ENCODE results near the gene POP4. TPM values are rescaled to one million over a fixed set of nuclear protein-coding genes. Genes with fewer than 3 reads are reported as not detected.

Gene POP4
- total RNA-seq, 3 donors from 2014 or later, result 160 to 173 (median 168) TPM

DNA sequence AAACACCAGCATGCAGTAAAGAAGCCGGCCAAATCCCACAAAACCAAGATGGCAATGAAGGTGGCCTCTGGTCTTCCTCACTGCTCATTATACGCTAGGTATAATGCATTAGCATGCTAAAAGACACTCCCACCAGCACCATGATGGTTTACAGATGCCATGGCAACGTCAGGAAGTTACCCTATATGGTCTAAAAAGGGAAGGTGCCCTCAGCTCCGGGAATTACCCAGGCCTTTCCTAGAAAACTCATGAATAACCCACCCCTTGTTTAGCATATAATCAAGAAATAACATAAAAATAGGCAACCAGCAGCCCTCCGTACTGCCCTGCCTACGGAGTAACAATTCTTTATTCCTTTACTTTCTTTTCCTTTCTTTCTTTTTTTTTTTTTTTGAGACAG, 38.1 kb downstream of the POP4 start:
- Mint-ChIP-seq H3K4me1 (ENCODE audit: low read depth) (peaks cover 15% of the 10 kb centered on the region), H3K27me3 (ENCODE audit: low read depth) (no peaks in the 10 kb centered on the region), H3K36me3 (ENCODE audit: insufficient read depth) (no peaks in the 10 kb centered on the region), H3K4me3 (no peak overlapping the region), H3K9me3 (no peaks in the 10 kb centered on the region)
- ATAC-seq (no peak), DNase-seq (no peak)

DNA sequence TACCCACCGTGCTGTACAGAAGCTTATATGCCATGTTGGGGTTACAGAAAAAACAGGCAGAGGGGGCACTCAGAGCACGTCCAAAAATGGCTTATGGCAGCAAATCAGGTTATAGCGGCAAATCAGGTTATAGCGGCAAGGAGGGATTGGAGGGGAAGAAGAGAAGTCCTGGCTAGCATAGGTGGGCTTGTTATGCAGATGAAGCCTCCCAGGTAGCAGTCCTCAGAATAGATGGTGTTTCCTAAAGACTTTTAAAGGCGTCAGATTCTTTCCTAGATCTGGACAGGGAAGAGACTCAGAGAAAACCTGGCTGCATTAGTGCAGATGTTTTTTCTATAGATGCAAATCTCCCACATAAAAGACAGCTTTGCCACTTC, 39.4 kb downstream of the POP4 start:
- H3K36me3 Mint-ChIP-seq (ENCODE audit: insufficient read depth), result no peaks in the 10 kb centered on the region
- H3K4me3 Mint-ChIP-seq, result no peak overlapping the region
- H3K4me1 Mint-ChIP-seq (ENCODE audit: low read depth), result peaks cover 15% of the 10 kb centered on the region
- no peak for ATAC-seq
- no peak for DNase-seq
- H3K27me3 Mint-ChIP-seq (ENCODE audit: low read depth), result no peaks in the 10 kb centered on the region
- H3K9me3 Mint-ChIP-seq, result no peaks in the 10 kb centered on the region

DNA sequence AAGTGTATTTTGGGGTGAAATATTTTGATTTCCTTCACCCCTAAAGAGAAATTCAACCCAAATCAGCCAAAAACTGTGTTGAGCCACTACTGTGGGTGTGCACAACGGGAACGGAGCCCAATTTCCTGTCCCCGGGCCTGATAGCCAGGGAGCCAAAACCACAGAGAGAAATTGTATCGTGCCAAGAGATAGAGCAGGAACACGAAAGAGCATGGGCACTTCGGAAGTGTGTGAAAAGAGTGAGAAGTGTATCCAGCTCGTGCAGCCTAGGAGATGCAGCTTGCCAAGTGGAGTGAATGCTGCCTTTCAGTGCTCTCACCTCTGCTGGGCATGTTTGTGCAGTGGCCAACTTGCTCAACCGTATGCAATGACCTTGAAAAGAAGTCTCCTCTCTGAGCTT, 39.8 kb downstream of the POP4 start:
- H3K27me3 Mint-ChIP-seq (ENCODE audit: low read depth), result no peaks in the 10 kb centered on the region
- no peak for DNase-seq
- H3K9me3 Mint-ChIP-seq, result no peaks in the 10 kb centered on the region
- H3K4me1 Mint-ChIP-seq (ENCODE audit: low read depth), result peaks cover 15% of the 10 kb centered on the region
- H3K4me3 Mint-ChIP-seq, result no peak overlapping the region
- ATAC-seq, result peak in 1 of 2 donors; percentile 51
- H3K36me3 Mint-ChIP-seq (ENCODE audit: insufficient read depth), result no peaks in the 10 kb centered on the region

DNA sequence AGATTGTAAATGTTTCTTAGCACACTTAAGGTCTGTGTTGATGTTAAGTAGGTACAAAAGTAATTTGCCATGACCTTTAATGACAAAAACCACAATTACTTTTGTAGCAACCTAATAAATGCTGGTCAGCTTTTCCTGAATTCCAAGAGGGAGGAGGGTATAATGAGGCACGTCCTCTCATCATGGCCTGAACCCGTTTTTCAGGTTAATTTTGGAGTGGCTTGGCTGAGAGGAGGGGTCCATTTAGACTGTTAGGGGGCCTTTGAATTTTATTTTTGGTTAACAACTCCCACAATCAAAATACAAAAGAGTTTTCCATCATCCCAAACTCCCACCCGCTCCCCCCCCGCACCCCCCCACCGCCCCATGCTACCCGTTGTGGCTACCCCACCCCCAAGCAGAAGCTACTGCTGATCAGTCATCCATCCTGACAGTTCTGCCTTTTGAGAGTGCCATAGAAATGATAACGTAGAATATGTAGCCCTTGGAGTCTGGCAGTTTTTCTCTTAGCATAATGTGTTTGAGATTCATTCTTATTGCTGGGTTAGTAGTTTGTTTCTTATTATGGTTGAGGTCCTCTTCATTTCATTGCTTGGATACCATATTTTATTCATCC, 44.8 kb downstream of the POP4 start:
- H3K27me3 Mint-ChIP-seq (ENCODE audit: low read depth), result no peaks in the 10 kb centered on the region
- no peak overlapping the region for H3K4me3 Mint-ChIP-seq
- no peaks in the 10 kb centered on the region for H3K36me3 Mint-ChIP-seq (ENCODE audit: insufficient read depth)
- ATAC-seq (no peak), DNase-seq (no peak)
- H3K9me3 Mint-ChIP-seq, result peaks cover 3% of the 10 kb centered on the region
- H3K4me1 Mint-ChIP-seq (ENCODE audit: low read depth), result peaks cover 14% of the 10 kb centered on the region

DNA sequence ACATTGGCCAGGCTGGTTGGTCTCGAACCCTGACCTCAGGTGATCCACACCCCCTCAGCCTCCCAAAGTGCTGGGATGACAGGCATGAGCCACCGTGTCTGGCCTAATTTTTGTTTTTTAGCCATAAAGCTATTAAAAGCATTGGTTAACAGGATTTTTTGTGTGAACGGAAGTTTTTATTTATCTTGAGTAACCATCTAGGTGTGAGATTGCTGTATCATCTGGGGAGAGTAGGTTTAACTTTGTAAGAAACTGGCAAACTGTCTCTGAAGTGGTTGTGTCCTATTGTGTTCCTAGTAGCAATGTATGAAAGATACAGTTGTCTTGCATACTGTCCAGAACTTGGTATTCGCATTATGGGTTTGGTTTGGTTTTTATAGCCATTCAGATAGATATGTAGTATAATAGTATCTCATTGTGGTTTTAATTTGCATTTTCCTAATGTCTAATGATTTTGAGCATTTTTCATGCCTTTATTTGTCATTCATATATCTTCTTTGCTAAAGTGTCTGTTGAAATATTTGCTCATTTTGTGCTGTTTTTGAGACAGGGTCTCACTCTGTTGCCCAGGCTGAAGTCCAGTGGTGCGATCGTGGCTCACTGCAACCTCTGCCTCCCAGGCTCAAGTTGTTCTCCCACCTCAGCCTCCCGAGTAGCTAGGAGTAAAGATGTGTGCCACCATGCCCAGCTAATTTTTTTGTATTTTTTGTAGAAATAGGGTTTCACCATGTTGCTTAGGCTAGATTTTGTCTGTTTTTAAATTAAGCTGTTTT, 45.7 kb downstream of the POP4 start:
- Mint-ChIP-seq H3K36me3 (ENCODE audit: insufficient read depth) (no peaks in the 10 kb centered on the region), H3K9me3 (peaks cover 3% of the 10 kb centered on the region)
- no peak for ATAC-seq

DNA sequence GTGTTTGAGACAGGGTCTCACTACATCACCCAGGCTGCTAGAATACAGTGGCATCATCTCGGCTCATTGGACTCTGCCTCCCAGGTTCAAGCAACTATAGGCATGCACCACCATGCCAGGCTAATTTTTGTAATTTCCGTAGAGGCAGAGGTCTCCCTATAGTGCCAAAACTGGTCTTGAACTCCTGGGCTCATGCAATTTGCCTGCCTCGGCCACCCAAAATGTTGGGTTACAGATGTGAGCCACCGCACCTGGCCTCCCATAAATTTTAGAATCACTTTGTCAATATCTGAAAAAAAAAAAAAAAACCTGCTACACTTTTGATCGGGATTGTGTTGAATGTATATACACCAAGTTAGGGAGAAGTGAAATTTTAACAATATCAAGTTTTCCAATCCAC, 47.3 kb downstream of the POP4 start:
- H3K36me3 Mint-ChIP-seq (ENCODE audit: insufficient read depth), result no peaks in the 10 kb centered on the region

More for the DNA sequence above, 45.7 kb downstream of the POP4 start:
- H3K4me1 Mint-ChIP-seq (ENCODE audit: low read depth), result peaks cover 9% of the 10 kb centered on the region
- no peaks in the 10 kb centered on the region for H3K27me3 Mint-ChIP-seq (ENCODE audit: low read depth)
- H3K4me3 Mint-ChIP-seq, result no peak overlapping the region
- DNase-seq, result no peak

DNA sequence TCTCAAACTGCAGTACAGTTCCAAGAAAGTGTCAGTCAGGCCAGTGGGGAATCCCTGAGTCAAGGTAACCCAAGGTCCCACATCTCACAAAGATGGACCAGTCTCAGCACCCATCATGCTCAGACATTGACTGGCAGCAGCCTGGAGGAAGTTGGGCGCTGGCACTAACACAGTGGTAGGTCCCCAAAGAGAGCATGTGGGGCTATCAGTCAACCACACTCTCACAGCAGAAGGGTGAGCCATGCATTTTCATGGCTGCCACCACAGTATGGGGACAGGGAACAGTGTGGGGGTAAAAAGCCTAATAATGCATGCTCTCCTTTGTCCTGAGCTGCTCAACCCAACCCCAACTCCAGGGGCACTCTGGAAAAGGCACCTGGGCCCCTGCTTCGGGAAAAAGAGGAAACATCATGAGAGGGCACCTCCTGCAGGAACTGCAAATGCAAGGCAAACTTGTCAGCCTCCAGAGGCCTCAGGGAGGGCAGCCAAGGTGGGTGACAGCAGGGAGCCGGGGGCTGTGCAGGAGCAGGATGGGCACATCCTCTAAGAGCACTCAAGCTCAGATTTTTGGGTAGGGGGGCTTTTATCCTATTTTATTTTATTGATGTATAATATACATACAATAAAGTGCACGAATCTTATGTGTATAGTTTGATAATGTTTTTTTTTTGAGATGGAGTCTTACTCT, 49.7 kb downstream of the POP4 start:
- H3K27me3 Mint-ChIP-seq (ENCODE audit: low read depth), result no peaks in the 10 kb centered on the region
- DNase-seq, result no peak
- no peak overlapping the region for H3K4me3 Mint-ChIP-seq
- H3K9me3 Mint-ChIP-seq, result peaks cover 3% of the 10 kb centered on the region
- peaks cover 11% of the 10 kb centered on the region for H3K4me1 Mint-ChIP-seq (ENCODE audit: low read depth)
- H3K36me3 Mint-ChIP-seq (ENCODE audit: insufficient read depth), result no peaks in the 10 kb centered on the region
- ATAC-seq, result no peak

More for the DNA sequence above, 47.3 kb downstream of the POP4 start:
- ATAC-seq (no peak), DNase-seq (no peak)
- H3K4me1 Mint-ChIP-seq (ENCODE audit: low read depth), result peaks cover 9% of the 10 kb centered on the region
- H3K4me3 Mint-ChIP-seq, result no peak overlapping the region
- H3K27me3 Mint-ChIP-seq (ENCODE audit: low read depth), result no peaks in the 10 kb centered on the region
- H3K9me3 Mint-ChIP-seq, result peaks cover 3% of the 10 kb centered on the region

DNA sequence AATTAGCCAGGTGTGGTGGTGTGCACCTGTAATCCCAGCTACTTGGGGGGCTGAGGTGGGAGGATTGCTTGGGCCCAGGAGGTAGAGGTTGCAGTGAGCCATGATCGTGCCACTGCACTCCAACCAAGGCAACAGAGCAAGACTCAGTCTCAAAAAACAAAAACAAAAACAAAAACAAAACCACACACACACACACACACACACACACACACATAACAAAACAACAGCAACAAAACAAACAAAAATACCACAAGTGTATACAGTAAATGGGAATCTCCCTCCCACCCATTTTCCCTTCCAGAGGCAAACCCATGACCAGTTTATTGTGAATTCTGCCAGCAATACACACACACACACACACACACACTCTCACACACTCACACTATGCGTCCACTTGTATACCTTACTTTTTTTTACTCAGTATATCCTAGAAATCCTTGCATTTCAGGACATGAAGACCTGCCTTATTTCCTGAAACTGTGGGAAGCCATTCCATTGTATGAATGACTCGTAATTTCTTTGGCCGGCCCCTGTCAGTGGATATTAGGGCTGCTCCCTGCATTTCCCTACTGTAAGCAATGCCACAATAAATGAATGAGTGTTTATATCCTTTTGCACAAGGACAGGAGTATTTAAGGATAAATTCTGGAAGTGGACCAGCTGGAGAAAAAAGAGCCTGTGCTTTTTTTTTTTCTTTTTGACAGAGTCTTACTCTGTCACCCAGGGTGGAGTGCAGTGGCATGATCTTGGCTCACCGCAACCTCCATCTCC, 52.3 kb downstream of the POP4 start:
- peaks cover 24% of the 10 kb centered on the region for H3K4me1 Mint-ChIP-seq (ENCODE audit: low read depth)
- ATAC-seq (no peak), DNase-seq (no peak)
- peaks cover 3% of the 10 kb centered on the region for H3K9me3 Mint-ChIP-seq
- no peaks in the 10 kb centered on the region for H3K27me3 Mint-ChIP-seq (ENCODE audit: low read depth)
- H3K4me3 Mint-ChIP-seq, result no peak overlapping the region
- no peaks in the 10 kb centered on the region for H3K36me3 Mint-ChIP-seq (ENCODE audit: insufficient read depth)

DNA sequence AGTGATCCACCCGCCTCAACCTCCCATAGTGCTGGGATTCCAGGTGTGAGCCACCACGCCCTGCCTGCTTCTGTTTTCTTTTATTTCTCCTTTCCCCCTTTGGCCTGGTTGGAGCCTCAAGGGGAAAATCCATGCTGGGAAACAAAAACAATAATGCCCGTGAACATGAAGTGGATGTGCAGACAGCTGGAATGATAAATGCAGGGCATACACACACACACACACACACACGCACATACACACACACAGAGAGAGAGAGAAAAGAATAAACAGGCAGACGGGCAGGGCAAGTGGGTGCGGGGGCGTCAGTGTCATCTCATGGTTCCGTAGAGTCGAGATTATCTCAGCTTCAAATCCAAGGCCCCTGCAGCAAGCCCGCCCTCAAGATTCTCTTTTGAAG, 54.8 kb downstream of the POP4 start:
- no peaks in the 10 kb centered on the region for H3K36me3 Mint-ChIP-seq (ENCODE audit: insufficient read depth)
- no peaks in the 10 kb centered on the region for H3K27me3 Mint-ChIP-seq (ENCODE audit: low read depth)
- peak; percentile 61 for DNase-seq
- no peak overlapping the region for H3K4me3 Mint-ChIP-seq
- no peak for ATAC-seq
- no peaks in the 10 kb centered on the region for H3K9me3 Mint-ChIP-seq
- peaks cover 26% of the 10 kb centered on the region for H3K4me1 Mint-ChIP-seq (ENCODE audit: low read depth)

DNA sequence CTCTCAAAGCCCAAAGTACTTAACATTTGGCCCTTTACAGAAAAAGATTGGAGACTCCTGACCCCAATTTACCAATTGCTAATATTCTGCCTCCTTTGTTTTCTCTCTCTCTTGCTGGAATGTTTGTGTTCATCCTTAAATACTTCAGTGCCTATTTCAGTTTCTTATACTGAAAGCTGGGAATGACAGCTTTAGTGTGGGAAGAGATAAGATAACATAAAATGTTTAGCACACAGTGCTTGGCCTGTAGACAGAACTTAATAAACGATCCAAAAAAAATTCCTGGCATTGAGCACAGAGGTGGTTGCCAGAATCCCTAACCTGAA, 56.2 kb downstream of the POP4 start:
- no peak for ATAC-seq
- Mint-ChIP-seq H3K4me1 (ENCODE audit: low read depth) (peaks cover 32% of the 10 kb centered on the region), H3K27me3 (ENCODE audit: low read depth) (no peaks in the 10 kb centered on the region), H3K9me3 (no peaks in the 10 kb centered on the region), H3K36me3 (ENCODE audit: insufficient read depth) (no peaks in the 10 kb centered on the region), H3K4me3 (no peak overlapping the region)
- no peak for DNase-seq

DNA sequence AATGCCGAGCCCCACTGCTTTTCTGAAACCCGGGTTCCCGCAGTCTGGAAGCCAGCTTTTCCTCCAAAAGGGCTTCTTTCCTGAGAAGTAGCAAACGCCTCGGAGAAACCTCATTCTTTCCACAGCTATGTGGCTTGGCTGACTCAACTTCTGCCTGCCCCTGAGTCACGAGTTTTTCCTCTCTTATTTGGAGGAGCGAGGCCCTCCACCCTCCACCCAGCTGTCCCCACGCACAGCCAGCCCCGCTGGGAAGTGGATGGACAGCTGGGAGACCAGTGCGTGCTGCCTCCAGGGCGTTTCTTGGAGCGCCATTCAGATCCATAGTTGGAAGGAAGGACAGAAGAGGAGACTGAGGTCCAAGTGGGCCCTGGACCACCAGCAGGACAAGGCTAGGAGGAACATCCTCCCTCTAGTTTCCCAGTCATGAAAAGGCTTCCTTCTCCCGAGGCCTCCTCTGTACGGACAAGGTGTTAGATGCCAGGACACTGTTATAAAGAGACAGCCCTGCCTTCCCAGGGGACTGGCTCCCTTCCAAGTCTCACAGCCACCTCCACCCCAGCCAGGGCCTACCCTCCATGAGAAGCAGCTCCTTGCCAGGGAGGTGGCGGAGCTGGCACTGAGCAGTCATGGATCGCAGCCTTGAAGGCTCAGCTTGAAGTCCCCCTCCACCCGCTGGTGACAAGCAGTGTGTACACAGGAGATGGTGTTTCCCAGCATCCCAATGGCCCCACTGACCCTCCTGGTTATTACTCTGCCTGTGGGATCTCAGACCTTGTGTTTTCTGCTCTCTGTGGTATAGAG, 56.7 kb downstream of the POP4 start:
- H3K36me3 Mint-ChIP-seq (ENCODE audit: insufficient read depth), result no peaks in the 10 kb centered on the region

DNA sequence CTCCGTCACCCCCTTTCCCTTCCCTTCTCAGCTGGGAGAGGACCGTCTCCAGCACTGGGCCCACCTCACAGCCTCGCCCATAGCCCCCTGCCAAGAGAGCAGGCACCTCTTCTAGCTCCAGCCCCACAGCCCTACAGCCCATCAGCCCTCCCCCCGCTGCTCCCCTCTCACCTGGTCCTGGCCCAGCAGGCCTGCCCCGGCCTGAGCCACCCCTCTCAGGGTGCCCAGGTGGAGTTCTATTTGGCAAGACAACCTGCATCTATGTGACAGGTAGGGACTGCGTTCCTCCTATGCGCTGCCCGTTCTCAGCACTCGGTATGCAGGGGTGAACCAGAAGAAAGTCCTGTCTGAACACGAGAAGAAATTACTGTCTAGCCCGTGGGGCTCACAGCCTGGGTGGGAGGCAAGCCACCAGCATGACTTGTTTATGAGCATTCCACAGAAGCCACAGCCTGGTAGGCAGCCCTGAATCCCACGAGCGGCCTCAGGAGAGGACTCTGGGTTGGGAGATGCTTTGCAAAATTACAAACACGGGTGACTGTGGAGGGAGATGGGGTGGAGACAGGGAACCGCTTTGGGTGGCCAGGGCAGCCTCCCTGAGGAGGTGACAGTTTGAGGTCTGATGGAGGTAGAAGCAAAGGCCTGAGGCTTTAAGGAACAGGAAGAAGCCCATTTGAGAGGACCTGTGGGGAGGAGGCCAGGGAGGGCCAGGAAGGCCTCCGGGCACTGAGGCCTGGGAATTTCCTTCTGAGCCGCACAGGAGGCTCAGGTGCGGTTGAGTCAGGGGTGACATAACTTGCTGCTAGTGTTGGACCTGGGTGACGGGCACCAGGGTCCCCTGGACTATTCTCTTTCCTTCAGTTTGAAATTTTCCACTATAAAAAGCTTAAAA, 58.0 kb downstream of the POP4 start:
- Mint-ChIP-seq H3K4me1 (ENCODE audit: low read depth) (peaks cover 51% of the 10 kb centered on the region), H3K4me3 (peak overlapping the region; percentile 76), H3K27me3 (ENCODE audit: low read depth) (no peaks in the 10 kb centered on the region), H3K36me3 (ENCODE audit: insufficient read depth) (no peaks in the 10 kb centered on the region), H3K9me3 (no peaks in the 10 kb centered on the region)
- DNase-seq, result no peak
- ATAC-seq, result no peak

More for the DNA sequence above, 56.7 kb downstream of the POP4 start:
- no peak for DNase-seq
- Mint-ChIP-seq H3K9me3 (no peaks in the 10 kb centered on the region), H3K4me3 (peak overlapping the region; percentile 34), H3K27me3 (ENCODE audit: low read depth) (no peaks in the 10 kb centered on the region), H3K4me1 (ENCODE audit: low read depth) (peaks cover 38% of the 10 kb centered on the region)
- ATAC-seq, result no peak

DNA sequence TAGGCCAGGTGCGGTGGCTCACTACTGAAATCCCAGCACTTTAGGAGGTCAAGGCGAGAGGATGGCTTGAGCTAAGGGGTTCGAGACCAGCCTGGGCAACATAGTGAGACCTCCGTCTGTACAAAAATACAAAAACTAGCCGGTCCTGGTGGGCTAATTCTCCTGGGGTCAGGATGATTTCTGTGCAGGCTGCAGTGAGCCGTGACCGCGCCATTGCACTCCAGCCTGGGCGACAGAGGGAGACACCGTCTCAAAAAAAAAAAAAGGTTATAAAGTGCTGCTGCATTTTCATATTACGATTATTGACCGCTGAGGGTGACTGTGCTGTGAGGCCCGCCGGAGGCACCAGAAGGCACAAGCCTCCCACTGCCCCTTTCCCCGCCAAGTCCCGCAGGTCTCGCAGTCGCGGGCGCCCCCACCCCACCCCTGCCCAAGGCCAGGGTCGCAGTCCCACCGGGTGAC, 58.7 kb downstream of the POP4 start:
- no peaks in the 10 kb centered on the region for H3K9me3 Mint-ChIP-seq
- peak in 1 of 2 donors; percentile 3 for ATAC-seq
- H3K27me3 Mint-ChIP-seq (ENCODE audit: low read depth), result no peaks in the 10 kb centered on the region
- no peaks in the 10 kb centered on the region for H3K36me3 Mint-ChIP-seq (ENCODE audit: insufficient read depth)
- peaks cover 57% of the 10 kb centered on the region for H3K4me1 Mint-ChIP-seq (ENCODE audit: low read depth)
- no peak for DNase-seq
- peak overlapping the region; percentile 76 for H3K4me3 Mint-ChIP-seq

All from activated T-cell treated with anti-CD3 and anti-CD28 coated beads, Interleukin-2, amount 50 U/mL, for 4 hours (primary cell).